Psoas muscle (tissue), 8 donors: ENCODE measurements around the gene MUC6. TPM values are rescaled to one million over a fixed set of nuclear protein-coding genes. Genes with fewer than 3 reads are reported as not detected.

Experiments used
- ATAC-seq, 4 donors: fragments of 200-7000 bp; cut with Tn5 transposase; one replicate each; pipeline ENCODE4 v1.9.1; 2020; ENCODE audit warnings: moderate library complexity in 3 of 4, mild to moderate bottlenecking in 2 of 4
- DNase-seq, 2 donors: peaks; one replicate each; pipeline ENCODE4 v3.0.0-alpha.2; 2020
- H3K27ac ChIP-seq: fragments of 200-600 bp; one replicate; pipeline ENCODE4 v1.8.0; 2022
- H3K27me3 ChIP-seq, 3 donors: fragments of 200-600 bp in 1 of 3; one replicate each; pipeline versions ENCODE4 v1.6.1 to v1.8.0; 2013 to 2022; ENCODE audit warnings: low read length in 2 of 3, mild to moderate bottlenecking in 2 of 3, moderate library complexity in 1 of 3; ENCODE audit not compliant: insufficient read depth in 3 of 3
- H3K36me3 ChIP-seq, 2 donors: fragments of 200-600 bp in 1 of 2; one replicate each; pipeline versions ENCODE4 v1.6.1 to v1.8.0; 2013 to 2022; ENCODE audit warnings: low read depth in 1 of 2, mild to moderate bottlenecking in 1 of 2, moderate library complexity in 1 of 2; ENCODE audit not compliant: insufficient read depth in 1 of 2
- H3K4me1 ChIP-seq: fragments of 200-600 bp; one replicate; pipeline ENCODE4 v1.8.0; 2022
- H3K4me3 ChIP-seq: fragments of 200-600 bp; one replicate; pipeline ENCODE4 v1.8.0; 2022; ENCODE audit warnings: mild to moderate bottlenecking
- H3K9me3 ChIP-seq: fragments of 200-600 bp; one replicate; pipeline ENCODE4 v1.8.0; 2022
- CTCF ChIP-seq: fragments of 200-600 bp; IDR thresholded peaks from one replicate; pipeline ENCODE4 v1.8.0; 2022; ENCODE audit warnings: antibody characterized with exemption
- WGBS, 3 donors: extraction: QIAGEN DNeasy Blood & Tissue Kit; methylation state at CpG; one replicate each; pipeline versions ENCODE4 v1.1.6 to v1.1.7; 2013; 5-methylcytosine and 5-hydroxymethylcytosine counted together
- intact Hi-C, 2 donors: fragments of 100-400 bp; cut with DNase I; formaldehyde crosslinking; loops; one replicate each; pipeline versions ENCODE4 v1.11.0 to v1.14.2; 2022
- polyA plus RNA-seq, 3 donors: library from polyadenylated mRNA; stranded (reverse); fragments of 200-250 nt; gene quantifications; one replicate each; pipeline ENCODE4 v1.2.3, GENCODE V29; 2013
- total RNA-seq, 4 donors: library from RNA; stranded (reverse); fragmentation: NEBNext Ultra II Directional in 2 of 4; extraction: Animal tissue kit (Norgen Biotek cat#: 25700) in 2 of 4; gene quantifications; one replicate each; pipeline versions ENCODE4 v1.2.1 to v1.2.4, GENCODE V29; 2021 to 2023
- donor health status: healthy with polysubstance abuse.
- donor health status: DM: no; HTN: no; CAD: no; lungs with moderate emphysema.
- donor health status: Bipolar disorder and iron deficiency.
- donor health status: healthy.
- donor health status: DM: yes; HTN: yes; CAD: no.
- donor health status: DM: no; HTN: no; CAD: no.
- donor health status: DM: no; HTN: no; CAD: no.
- donor health status: DM: yes; HTN: yes; CAD: no.

MUC6 gene
- total and polyA plus RNA-seq, 7 donors, result under 0.01 to 0.04 (median 0.01) TPM; not detected in 4

GRCh38 chr11:1082728-1083620, 46.5 kb upstream of the MUC6 start:
- no peak for ATAC-seq
- 67 to 74% (median 73%) methylated on average over 31 to 33 of the region's 33 CpGs for WGBS, 3 donors

GRCh38 chr11:1082346-1082727, 45.8 kb upstream of the MUC6 start:
- no peaks in the 10 kb centered on the region for H3K36me3 ChIP-seq
- no peak overlapping the region for H3K27ac ChIP-seq
- intact Hi-C loops, result no loop called here
- 79 to 91% (median 82%) methylated on average over 14 of the region's 14 CpGs for WGBS, 3 donors
- no peak for TF ChIP-seq CTCF
- peaks cover 0 to 9% (median 2%) of the 10 kb centered on the region in 3 donors for H3K27me3 ChIP-seq
- no peak overlapping the region for H3K4me3 ChIP-seq
- no peaks in the 10 kb centered on the region for H3K4me1 ChIP-seq
- ATAC-seq (no peak), DNase-seq (peak in 1 of 2 donors; percentile 46)
- no peaks in the 10 kb centered on the region for H3K9me3 ChIP-seq

More at GRCh38 chr11:1082728-1083620, 46.5 kb upstream of the MUC6 start:
- intact Hi-C loops, result no loop called here
- Histone ChIP-seq H3K36me3 (no peaks in the 10 kb centered on the region), H3K27ac (no peak overlapping the region), H3K27me3 (peaks cover 0 to 4% (median 0%) of the 10 kb centered on the region in 3 donors), H3K4me1 (no peaks in the 10 kb centered on the region), H3K4me3 (no peak overlapping the region), H3K9me3 (no peaks in the 10 kb centered on the region)
- DNase-seq, result peak; percentile 9 to 43
- no peak for TF ChIP-seq CTCF

- ATAC-seq, result no peak
Measured at GRCh38 chr11:1081601-1082311, 45.2 kb upstream of the MUC6 start.

GRCh38 chr11:1078191-1078601, 41.7 kb upstream of the MUC6 start:
- 76 to 89% (median 81%) methylated on average over 30 to 39 of the region's 39 CpGs for WGBS, 3 donors
- Histone ChIP-seq H3K4me1 (peaks cover 5% of the 10 kb centered on the region), H3K27me3 (peaks cover 0 to 10% (median 2%) of the 10 kb centered on the region in 3 donors), H3K27ac (no peak overlapping the region), H3K36me3 (no peaks in the 10 kb centered on the region), H3K4me3 (no peak overlapping the region), H3K9me3 (no peaks in the 10 kb centered on the region)
- peak; percentile 9 to 42 for DNase-seq
- TF ChIP-seq CTCF, result no peak
- intact Hi-C loops, result no loop called here
- ATAC-seq, result no peak

More at GRCh38 chr11:1081601-1082311, 45.2 kb upstream of the MUC6 start:
- no peak overlapping the region for H3K4me3 ChIP-seq
- H3K27ac ChIP-seq, result no peak overlapping the region
- 79 to 81% (median 81%) methylated on average over 29 to 33 of the region's 33 CpGs for WGBS, 3 donors
- intact Hi-C loops, result no loop called here
- no peaks in the 10 kb centered on the region for H3K36me3 ChIP-seq
- no peaks in the 10 kb centered on the region for H3K9me3 ChIP-seq
- DNase-seq, result peak; percentile 6 to 49
- TF ChIP-seq CTCF, result no peak
- peaks cover 0 to 14% (median 2%) of the 10 kb centered on the region in 3 donors for H3K27me3 ChIP-seq
- H3K4me1 ChIP-seq, result no peaks in the 10 kb centered on the region
